Suprapubic skin (tissue), 4 donors: ENCODE measurements around the gene TNS3.

Source experiments
- EP300 ChIP-seq: sonication (generic); formaldehyde crosslinking; IDR thresholded peaks from one replicate; pipeline ENCODE4 v1.6.1; 2017; ENCODE audit warnings: antibody characterized with exemption
- POLR2A ChIP-seq, 2 donors: fragments of 450-650 bp; IDR thresholded peaks; one replicate each; pipeline ENCODE4 v1.6.1; 2017; ENCODE audit warnings: antibody characterized with exemption in 2 of 2, mild to moderate bottlenecking in 2 of 2, moderate library complexity in 2 of 2
- POLR2AphosphoS5 ChIP-seq, 3 donors: sonication (generic); formaldehyde crosslinking; IDR thresholded peaks; one replicate each; pipeline ENCODE4 v1.6.1; 2017; ENCODE audit warnings: antibody characterized with exemption in 3 of 3
- TF ChIP-seq, protein P1 (sequence below), 2 donors: fragments of 200-600 bp in 1 of 2; fragments of 450-650 bp in 1 of 2; sonication (generic) in 1 of 2; IDR thresholded peaks; one replicate each; pipeline ENCODE4 v1.5.1; 2016 to 2019; ENCODE audit warnings: antibody characterized with exemption in 2 of 2, mild to moderate bottlenecking in 1 of 2, moderate library complexity in 1 of 2

- TF ChIP-seq, protein P1, sequence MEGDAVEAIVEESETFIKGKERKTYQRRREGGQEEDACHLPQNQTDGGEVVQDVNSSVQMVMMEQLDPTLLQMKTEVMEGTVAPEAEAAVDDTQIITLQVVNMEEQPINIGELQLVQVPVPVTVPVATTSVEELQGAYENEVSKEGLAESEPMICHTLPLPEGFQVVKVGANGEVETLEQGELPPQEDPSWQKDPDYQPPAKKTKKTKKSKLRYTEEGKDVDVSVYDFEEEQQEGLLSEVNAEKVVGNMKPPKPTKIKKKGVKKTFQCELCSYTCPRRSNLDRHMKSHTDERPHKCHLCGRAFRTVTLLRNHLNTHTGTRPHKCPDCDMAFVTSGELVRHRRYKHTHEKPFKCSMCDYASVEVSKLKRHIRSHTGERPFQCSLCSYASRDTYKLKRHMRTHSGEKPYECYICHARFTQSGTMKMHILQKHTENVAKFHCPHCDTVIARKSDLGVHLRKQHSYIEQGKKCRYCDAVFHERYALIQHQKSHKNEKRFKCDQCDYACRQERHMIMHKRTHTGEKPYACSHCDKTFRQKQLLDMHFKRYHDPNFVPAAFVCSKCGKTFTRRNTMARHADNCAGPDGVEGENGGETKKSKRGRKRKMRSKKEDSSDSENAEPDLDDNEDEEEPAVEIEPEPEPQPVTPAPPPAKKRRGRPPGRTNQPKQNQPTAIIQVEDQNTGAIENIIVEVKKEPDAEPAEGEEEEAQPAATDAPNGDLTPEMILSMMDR (IDR thresholded peaks at IDR 0.05) = no peak
- TF ChIP-seq POLR2AphosphoS5 (IDR thresholded peaks at IDR 0.05) (no peak), POLR2A (IDR thresholded peaks at IDR 0.05) (no peak), EP300 (no peak)
Measured at GRCh38 chr7:47344171-47344955, 237.5 kb downstream of the TNS3 start.
